Left lung (tissue), 14 donors: ENCODE results near the gene HBB. TPM values are rescaled to one million over a fixed set of nuclear protein-coding genes. Genes with fewer than 3 reads are reported as not detected.

ENCODE experiments used
- ATAC-seq: fragments of 200-7000 bp; cut with Tn5 transposase; one replicate; pipeline ENCODE4 v1.9.1; 2020; ENCODE audit warnings: moderate library complexity
- DNase-seq, 4 donors: peaks; one replicate each; pipeline ENCODE4 v3.0.0-alpha.2; 2013 to 2020
- H3K27ac ChIP-seq, 2 donors: fragments of 200-600 bp; sonication (generic) in 1 of 2; one replicate each; pipeline versions ENCODE4 v1.5.0 to v1.8.0; 2020 to 2021
- H3K27me3 ChIP-seq, 2 donors: fragments of 200-600 bp; sonication (generic) in 1 of 2; one replicate each; pipeline versions ENCODE4 v1.5.0 to v1.8.0; 2020 to 2021
- H3K36me3 ChIP-seq, 2 donors: fragments of 200-600 bp; sonication (generic) in 1 of 2; one replicate each; pipeline versions ENCODE4 v1.5.0 to v1.8.0; 2020 to 2021
- H3K4me1 ChIP-seq, 2 donors: fragments of 200-600 bp; one replicate each; pipeline ENCODE4 v1.8.0; 2021
- H3K4me3 ChIP-seq, 2 donors: fragments of 200-600 bp; sonication (generic) in 1 of 2; one replicate each; pipeline versions ENCODE4 v1.5.0 to v1.8.0; 2020 to 2021; ENCODE audit warnings: mild to moderate bottlenecking in 1 of 2
- H3K9me3 ChIP-seq, 2 donors: fragments of 200-600 bp; sonication (generic) in 1 of 2; one replicate each; pipeline versions ENCODE4 v1.5.0 to v1.8.0; 2020 to 2021
- CTCF ChIP-seq, 2 donors: fragments of 200-600 bp; sonication (generic) in 1 of 2; IDR thresholded peaks; one replicate each; pipeline versions ENCODE4 v1.5.0 to v1.8.0; 2021; ENCODE audit warnings: antibody characterized with exemption in 2 of 2
- intact Hi-C, 2 donors: fragments of 100-400 bp; cut with DNase I; formaldehyde crosslinking; loops; one replicate each; pipeline versions ENCODE4 v1.11.2 to v1.14.2; 2022
- long read RNA-seq, 12 donors: library from polyadenylated mRNA in 2 of 12; unstranded in 2 of 12; transcript quantifications; one replicate each; pipeline ENCODE4 v2.0.0 and lab custom pipeline, GENCODE V29; 2019 to 2026
- polyA plus RNA-seq, 6 donors: library from polyadenylated mRNA; unstranded; fragments of 120-200 nt; gene quantifications; one replicate each; pipeline ENCODE4 v1.2.1, GENCODE V29; 2013; ENCODE audit not compliant: insufficient read length in 6 of 6
- total RNA-seq, 2 donors: library from RNA; stranded (reverse); fragmentation: NEBNext Ultra II Directional; extraction: Animal tissue kit (Norgen Biotek cat#: 25700); gene quantifications; one replicate each; pipeline ENCODE4 v1.2.1, GENCODE V29; 2021
- donor health status: DM: no; HTN: yes; CAD: no.
- donor health status: DM: no; HTN: no; CAD: no.

The HBB gene
- total RNA-seq = 100 to 1,000 TPM; 247 to 273 TPM
- polyA plus RNA-seq = 100 to 1,000 TPM; 137 to 967 (median 304) TPM
- long read RNA-seq, donor 1, transcript HBB-201 (3 exons, 628 nt) = major isoform, 2,728 of 3,278 reads
- long read RNA-seq, donor 1, transcript HBB-203 (2 exons, 319 nt) = minor isoform, 321 of 3,278 reads
- long read RNA-seq, donor 1, transcript HBB-204 (2 exons, 680 nt) = minor isoform, 29 of 3,278 reads
- long read RNA-seq, donor 1, partial matches to known transcripts = 0 of 3,278 reads
- long read RNA-seq, donor 1, other reads (novel, unspliced or antisense) = 197 of 3,278 reads
- long read RNA-seq, donor 2, transcript HBB-203 (2 exons, 319 nt) = minor isoform, 85 of 603 reads
- long read RNA-seq, donor 2, transcript HBB-201 (3 exons, 628 nt) = major isoform, 483 of 603 reads
- long read RNA-seq, donor 2, transcript HBB-204 (2 exons, 680 nt) = minor isoform, 10 of 603 reads
- long read RNA-seq, donor 2, partial matches to known transcripts = 0 of 603 reads
- long read RNA-seq, donor 2, other reads (novel, unspliced or antisense) = 24 of 603 reads
- long read RNA-seq, donor 3, transcript HBB-201 (3 exons, 628 nt) = major isoform, 72 of 89 reads
- long read RNA-seq, donor 3, transcript HBB-203 (2 exons, 319 nt) = minor isoform, 12 of 89 reads
- long read RNA-seq, donor 3, partial matches to known transcripts = 0 of 89 reads
- long read RNA-seq, donor 3, other reads (novel, unspliced or antisense) = 5 of 89 reads
- long read RNA-seq, donor 4, transcript HBB-201 (3 exons, 628 nt) = major isoform, 475 of 504 reads
- long read RNA-seq, donor 4, transcript HBB-203 (2 exons, 319 nt) = minor isoform, 8 of 504 reads
- long read RNA-seq, donor 4, partial matches to known transcripts = 0 of 504 reads
- long read RNA-seq, donor 4, other reads (novel, unspliced or antisense) = 21 of 504 reads
- long read RNA-seq, donor 5, transcript HBB-203 (2 exons, 319 nt) = minor isoform, 30 of 348 reads
- long read RNA-seq, donor 5, transcript HBB-201 (3 exons, 628 nt) = major isoform, 293 of 348 reads
- long read RNA-seq, donor 5, partial matches to known transcripts = 0 of 348 reads
- long read RNA-seq, donor 5, other reads (novel, unspliced or antisense) = 22 of 348 reads
- long read RNA-seq, donor 6, transcript HBB-204 (2 exons, 680 nt) = minor isoform, 5 of 431 reads
- long read RNA-seq, donor 6, transcript HBB-203 (2 exons, 319 nt) = minor isoform, 46 of 431 reads
- long read RNA-seq, donor 6, transcript HBB-201 (3 exons, 628 nt) = major isoform, 347 of 431 reads
- long read RNA-seq, donor 6, partial matches to known transcripts = 0 of 431 reads
- long read RNA-seq, donor 6, other reads (novel, unspliced or antisense) = 33 of 431 reads
- long read RNA-seq, donor 7, transcript HBB-201 (3 exons, 628 nt) = major isoform, 36 of 43 reads
- long read RNA-seq, donor 7, partial matches to known transcripts = 5 of 43 reads
- long read RNA-seq, donor 7, other reads (novel, unspliced or antisense) = 0 of 43 reads
- long read RNA-seq, donor 8, transcript HBB-201 (3 exons, 628 nt) = major isoform, 34 of 40 reads
- long read RNA-seq, donor 8, transcript HBB-203 (2 exons, 319 nt) = minor isoform, 6 of 40 reads
- long read RNA-seq, donor 8, partial matches to known transcripts = 0 of 40 reads
- long read RNA-seq, donor 8, other reads (novel, unspliced or antisense) = 0 of 40 reads
- long read RNA-seq, donor 9 = 0 reads
- long read RNA-seq, donor 10, transcript HBB-201 (3 exons, 628 nt) = major isoform, 302 of 320 reads
- long read RNA-seq, donor 10, partial matches to known transcripts = 0 of 320 reads
- long read RNA-seq, donor 10, other reads (novel, unspliced or antisense) = 14 of 320 reads
- long read RNA-seq, donor 11, transcript HBB-203 (2 exons, 319 nt) = minor isoform, 6 of 78 reads
- long read RNA-seq, donor 11, transcript HBB-201 (3 exons, 628 nt) = major isoform, 72 of 78 reads
- long read RNA-seq, donor 11, partial matches to known transcripts = 0 of 78 reads
- long read RNA-seq, donor 11, other reads (novel, unspliced or antisense) = 0 of 78 reads
- long read RNA-seq, donor 12, transcript HBB-203 (2 exons, 319 nt) = minor isoform, 31 of 329 reads
- long read RNA-seq, donor 12, transcript HBB-201 (3 exons, 628 nt) = major isoform, 273 of 329 reads
- long read RNA-seq, donor 12, partial matches to known transcripts = 0 of 329 reads
- long read RNA-seq, donor 12, other reads (novel, unspliced or antisense) = 22 of 329 reads

- no peaks in the 10 kb centered on the region for H3K4me1 ChIP-seq
- no peak for TF ChIP-seq CTCF (IDR thresholded peaks at IDR 0.05)
- H3K4me3 ChIP-seq = no peak within 1 kb of the TSS
- no peak within 1 kb of the TSS for H3K27ac ChIP-seq
- intact Hi-C loops = no loop called here
- no peaks in the 10 kb centered on the region for H3K27me3 ChIP-seq
- no peaks in the 10 kb centered on the region for H3K9me3 ChIP-seq
- DNase-seq (no peak), ATAC-seq (no peak)
- no peaks in the 10 kb centered on the region for H3K36me3 ChIP-seq
Measured at GRCh38 chr11:5226732-5227310, at the start of gene HBB. Gene HBB, minus strand, starts transcription at chr11:5227071. Its CDS starts 50 bp downstream, at chr11:5227021.

DNA sequence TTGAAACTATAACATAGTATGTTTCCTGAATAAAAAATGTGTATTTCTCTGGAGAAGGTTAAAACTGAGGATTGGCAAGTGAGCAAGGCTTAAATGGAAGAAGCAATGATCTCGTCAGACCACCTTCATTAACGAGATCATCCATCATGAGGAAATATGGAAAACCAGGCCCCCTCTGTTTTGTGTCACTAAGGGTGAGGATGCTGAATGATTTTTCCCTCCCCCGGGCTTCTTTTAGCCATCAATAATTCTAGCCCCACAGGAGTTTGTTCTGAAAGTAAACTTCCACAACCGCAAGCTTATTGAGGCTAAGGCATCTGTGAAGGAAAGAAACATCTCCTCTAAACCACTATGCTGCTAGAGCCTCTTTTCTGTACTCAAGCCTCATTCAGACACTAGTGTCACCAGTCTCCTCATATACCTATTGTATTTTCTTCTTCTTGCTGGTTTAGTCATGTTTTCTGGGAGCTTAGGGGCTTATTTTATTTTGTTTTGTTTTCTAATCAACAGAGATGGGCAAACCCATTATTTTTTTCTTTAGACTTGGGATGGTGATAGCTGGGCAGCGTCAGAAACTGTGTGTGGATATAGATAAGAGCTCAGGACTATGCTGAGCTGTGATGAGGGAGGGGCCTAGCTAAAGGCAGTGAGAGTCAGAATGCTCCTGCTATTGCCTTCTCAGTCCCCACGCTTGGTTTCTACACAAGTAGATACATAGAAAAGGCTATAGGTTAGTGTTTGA is 48.7 kb upstream of the HBB start:
- intact Hi-C loops = no loop called here
- H3K4me3 ChIP-seq = no peak overlapping the region
- no peak for ATAC-seq
- no peaks in the 10 kb centered on the region for H3K4me1 ChIP-seq
- no peak overlapping the region for H3K27ac ChIP-seq
- no peak for DNase-seq
- no peaks in the 10 kb centered on the region for H3K36me3 ChIP-seq
- H3K27me3 ChIP-seq = no peaks in the 10 kb centered on the region
- no peak for TF ChIP-seq CTCF (IDR thresholded peaks at IDR 0.05)
- no peaks in the 10 kb centered on the region for H3K9me3 ChIP-seq

DNA sequence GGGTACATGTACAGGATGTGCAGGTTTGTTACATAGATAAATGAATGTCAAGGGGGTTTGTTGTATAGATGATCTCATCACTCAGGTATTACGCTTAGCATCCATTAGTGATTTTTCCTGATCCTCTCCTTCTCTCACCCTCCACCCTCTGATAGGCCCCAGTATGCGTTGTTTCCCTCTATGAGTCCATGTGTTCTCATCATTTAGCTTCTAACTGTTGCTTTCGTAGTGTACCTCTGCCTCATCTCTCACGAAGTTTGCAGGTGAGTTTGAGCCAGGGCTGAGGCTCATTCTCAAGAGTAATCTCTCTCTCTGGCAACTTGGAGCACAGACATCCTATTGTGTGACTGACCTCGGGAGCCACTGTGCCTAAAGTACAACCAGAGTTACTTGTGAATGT is 47.5 kb upstream of the HBB start:
- no peaks in the 10 kb centered on the region for H3K4me1 ChIP-seq
- no peaks in the 10 kb centered on the region for H3K27me3 ChIP-seq
- H3K9me3 ChIP-seq = no peaks in the 10 kb centered on the region
- H3K27ac ChIP-seq = no peak overlapping the region
- H3K4me3 ChIP-seq = no peak overlapping the region
- DNase-seq (no peak), ATAC-seq (no peak)
- TF ChIP-seq CTCF (IDR thresholded peaks at IDR 0.05) = no peak
- intact Hi-C loops = no loop called here
- no peaks in the 10 kb centered on the region for H3K36me3 ChIP-seq
